Measurements from ENCODE around the gene EPS8L2.

EPS8L2 gene

DNA sequence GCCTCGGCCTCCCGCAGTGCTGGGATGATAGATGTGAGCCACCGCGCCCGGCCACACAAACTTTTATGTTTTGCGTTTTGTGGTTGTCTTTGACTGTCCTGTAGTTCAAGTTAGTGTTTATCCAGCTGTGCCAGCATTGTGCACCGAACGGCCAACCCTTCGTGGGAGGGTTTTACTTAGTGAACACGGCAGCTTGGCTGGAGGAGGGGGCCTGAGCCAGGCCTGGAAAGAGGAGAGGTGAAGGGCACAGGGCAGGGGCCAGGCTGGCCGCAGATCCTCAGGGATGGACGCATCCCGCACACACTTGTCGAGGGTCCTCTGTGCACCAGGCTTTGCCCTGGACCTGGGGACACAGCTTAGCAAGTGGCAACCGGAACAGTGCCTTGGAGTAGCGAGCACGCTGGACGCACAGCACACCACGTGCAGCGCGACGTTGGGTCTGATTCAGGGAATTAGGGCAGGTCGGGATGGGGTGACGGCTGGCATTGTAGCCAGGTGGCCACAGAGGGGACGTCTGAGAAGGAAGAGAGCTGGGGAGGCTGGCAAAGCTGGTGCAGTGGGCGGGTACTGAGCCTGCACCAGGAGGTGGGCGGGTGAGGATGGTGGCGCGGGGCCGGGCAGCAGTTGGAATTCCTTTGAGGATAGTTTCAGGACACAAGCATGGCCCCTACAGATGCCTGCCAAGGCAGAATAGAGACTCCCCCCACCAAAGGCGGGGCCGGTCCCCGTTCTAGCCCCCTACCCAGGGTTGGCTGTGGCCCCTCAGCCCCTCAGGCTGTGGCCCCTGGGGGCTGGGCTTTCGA, 13.4 kb downstream of the EPS8L2 start:
- H3K27ac ChIP-seq, result no peak overlapping the region
- H3K36me3 ChIP-seq (ENCODE audit: insufficient read depth, low read length), result no peaks in the 10 kb centered on the region
- no peaks in the 10 kb centered on the region for H3K9me3 ChIP-seq (ENCODE audit: low read depth, low read length)
- TF ChIP-seq POLR2AphosphoS5 (IDR thresholded peaks at IDR 0.05; ENCODE audit: borderline replicate concordance, low read depth, low read length) (no peak), EZH2 (IDR thresholded peaks at IDR 0.05) (no peak), FOXP2 (optimal IDR thresholded peaks at IDR 0.05; ENCODE audit: control extremely low read depth, extremely low read length, insufficient read depth) (no peak)
- no peak for DNase-seq (ENCODE audit: low read depth, low spot score)
- H3K4me3 ChIP-seq, result no peak overlapping the region
- H3K9ac ChIP-seq (ENCODE audit: insufficient read length), result no peak overlapping the region

DNA sequence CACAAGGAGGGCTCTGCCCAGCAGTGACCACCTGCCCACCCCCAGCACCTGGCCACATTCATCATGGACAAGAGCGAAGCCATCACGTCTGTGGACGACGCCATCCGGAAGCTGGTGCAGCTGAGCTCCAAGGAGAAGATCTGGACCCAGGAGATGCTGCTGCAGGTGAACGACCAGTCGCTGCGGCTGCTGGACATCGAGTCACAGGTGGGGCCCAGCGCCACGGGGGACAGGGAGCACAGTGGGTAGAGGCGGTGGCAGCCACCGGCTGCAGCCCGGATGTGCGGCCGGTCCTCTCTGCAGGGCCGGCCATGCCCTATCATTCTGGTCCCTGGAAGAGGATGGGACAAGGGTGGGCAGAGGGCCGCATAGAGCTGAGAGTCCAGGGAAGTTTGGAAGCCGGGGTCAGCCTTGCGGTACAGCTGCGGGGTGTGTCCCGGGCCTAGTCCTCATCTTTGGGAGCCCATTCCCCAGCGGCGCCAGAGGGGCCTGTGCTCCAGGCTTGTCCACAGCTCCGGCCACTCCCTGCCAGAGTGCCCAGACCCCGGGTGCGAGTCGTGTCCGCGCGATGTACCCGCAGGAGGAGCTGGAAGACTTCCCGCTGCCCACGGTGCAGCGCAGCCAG, 14.1 kb downstream of the EPS8L2 start:
- no peak overlapping the region for H3K27ac ChIP-seq
- DNase-seq (ENCODE audit: low read depth, low spot score), result no peak
- no peaks in the 10 kb centered on the region for H3K9me3 ChIP-seq (ENCODE audit: low read depth, low read length)
- H3K9ac ChIP-seq (ENCODE audit: insufficient read length), result no peak overlapping the region
- peak overlapping the region; percentile 72 for H3K4me3 ChIP-seq
- TF ChIP-seq EZH2 (IDR thresholded peaks at IDR 0.05), result no peak
- no peak for TF ChIP-seq POLR2AphosphoS5 (IDR thresholded peaks at IDR 0.05; ENCODE audit: borderline replicate concordance, low read depth, low read length)
- TF ChIP-seq FOXP2 (optimal IDR thresholded peaks at IDR 0.05; ENCODE audit: control extremely low read depth, extremely low read length, insufficient read depth), result no peak
- H3K36me3 ChIP-seq (ENCODE audit: insufficient read depth, low read length), result no peaks in the 10 kb centered on the region

DNA sequence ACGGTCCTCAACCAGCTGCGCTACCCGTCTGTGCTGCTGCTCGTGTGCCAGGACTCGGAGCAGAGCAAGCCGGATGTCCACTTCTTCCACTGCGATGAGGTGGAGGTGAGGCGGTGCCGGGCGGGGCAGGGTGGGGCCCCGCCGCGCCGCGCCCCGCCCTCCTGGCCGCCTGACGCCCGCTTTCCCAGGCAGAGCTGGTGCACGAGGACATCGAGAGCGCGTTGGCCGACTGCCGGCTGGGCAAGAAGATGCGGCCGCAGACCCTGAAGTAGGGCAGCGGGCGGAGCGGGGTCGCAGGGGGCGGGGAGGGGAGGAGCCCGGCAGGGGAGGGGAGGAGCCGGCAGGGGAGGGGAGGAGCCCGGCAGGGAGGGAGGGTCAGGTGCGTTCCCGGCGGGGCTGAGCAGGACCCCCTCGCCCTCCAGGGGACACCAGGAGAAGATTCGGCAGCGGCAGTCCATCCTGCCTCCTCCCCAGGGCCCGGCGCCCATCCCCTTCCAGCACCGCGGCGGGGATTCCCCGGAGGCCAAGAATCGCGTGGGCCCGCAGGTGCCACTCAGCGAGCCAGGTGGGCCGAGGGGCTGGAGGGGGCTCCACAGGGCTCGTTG, 14.7 kb downstream of the EPS8L2 start:
- no peak for TF ChIP-seq FOXP2 (optimal IDR thresholded peaks at IDR 0.05; ENCODE audit: control extremely low read depth, extremely low read length, insufficient read depth)
- no peak for TF ChIP-seq EZH2 (IDR thresholded peaks at IDR 0.05)
- TF ChIP-seq POLR2AphosphoS5 (IDR thresholded peaks at IDR 0.05; ENCODE audit: borderline replicate concordance, low read depth, low read length), result no peak
- Histone ChIP-seq H3K27ac (no peak overlapping the region), H3K9ac (ENCODE audit: insufficient read length) (no peak overlapping the region), H3K36me3 (ENCODE audit: insufficient read depth, low read length) (no peaks in the 10 kb centered on the region), H3K9me3 (ENCODE audit: low read depth, low read length) (no peaks in the 10 kb centered on the region), H3K4me3 (peak overlapping the region; percentile 72)
- DNase-seq (ENCODE audit: low read depth, low spot score), result no peak

DNA sequence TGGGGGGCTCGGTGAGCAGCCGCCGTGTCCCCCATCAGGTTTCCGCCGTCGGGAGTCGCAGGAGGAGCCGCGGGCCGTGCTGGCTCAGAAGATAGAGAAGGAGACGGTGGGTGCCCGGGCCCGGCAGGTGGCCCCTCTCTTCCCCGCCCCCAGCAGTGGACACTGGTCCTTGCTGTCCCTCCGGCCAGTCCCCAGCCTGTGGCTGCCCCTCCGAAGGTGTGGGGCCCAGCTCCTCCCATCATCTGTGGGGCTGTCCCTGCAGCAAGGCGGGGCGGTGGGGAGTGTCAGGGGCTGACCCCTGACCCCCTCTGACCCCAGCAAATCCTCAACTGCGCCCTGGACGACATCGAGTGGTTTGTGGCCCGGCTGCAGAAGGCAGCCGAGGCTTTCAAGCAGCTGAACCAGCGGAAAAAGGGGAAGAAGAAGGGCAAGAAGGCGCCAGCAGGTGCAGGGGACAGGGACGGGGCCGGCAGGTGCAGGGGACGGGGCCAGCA, 15.3 kb downstream of the EPS8L2 start:
- Histone ChIP-seq H3K27ac (no peak overlapping the region), H3K9me3 (ENCODE audit: low read depth, low read length) (no peaks in the 10 kb centered on the region), H3K9ac (ENCODE audit: insufficient read length) (no peak overlapping the region), H3K4me3 (peak overlapping the region; percentile 33; the same call in 1 of the 2 replicates), H3K36me3 (ENCODE audit: insufficient read depth, low read length) (no peaks in the 10 kb centered on the region)
- DNase-seq (ENCODE audit: low read depth, low spot score), result no peak
- TF ChIP-seq EZH2 (IDR thresholded peaks at IDR 0.05), result no peak
- TF ChIP-seq FOXP2 (optimal IDR thresholded peaks at IDR 0.05; ENCODE audit: control extremely low read depth, extremely low read length, insufficient read depth), result no peak
- no peak for TF ChIP-seq POLR2AphosphoS5 (IDR thresholded peaks at IDR 0.05; ENCODE audit: borderline replicate concordance, low read depth, low read length)

DNA sequence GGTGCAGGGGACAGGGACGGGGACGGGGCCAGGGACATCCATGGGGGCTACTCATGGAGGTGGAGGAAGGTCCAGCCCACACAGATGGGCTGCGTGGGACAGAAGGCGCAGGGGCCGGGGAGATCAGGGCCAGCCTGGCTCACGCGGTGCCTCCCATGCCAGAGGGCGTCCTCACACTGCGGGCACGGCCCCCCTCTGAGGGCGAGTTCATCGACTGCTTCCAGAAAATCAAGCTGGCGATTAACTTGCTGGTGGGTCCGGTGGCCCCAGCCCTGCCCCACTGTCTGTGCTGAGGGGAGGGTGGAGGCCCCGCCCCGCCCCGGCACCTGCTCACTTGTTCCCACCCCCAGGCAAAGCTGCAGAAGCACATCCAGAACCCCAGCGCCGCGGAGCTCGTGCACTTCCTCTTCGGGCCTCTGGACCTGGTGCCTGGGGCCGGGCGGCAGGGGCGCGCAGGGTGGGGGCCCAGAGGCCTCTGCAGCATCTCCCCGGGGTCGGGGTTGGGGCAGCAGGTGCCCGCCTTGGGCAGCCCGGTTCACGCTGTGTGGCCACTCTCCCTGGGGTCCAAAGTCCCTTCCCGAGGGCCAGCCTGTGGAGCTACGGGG, 15.8 kb downstream of the EPS8L2 start:
- H3K9me3 ChIP-seq (ENCODE audit: low read depth, low read length), result no peaks in the 10 kb centered on the region
- H3K9ac ChIP-seq (ENCODE audit: insufficient read length), result no peak overlapping the region
- H3K27ac ChIP-seq, result no peak overlapping the region
- no peak overlapping the region for H3K4me3 ChIP-seq
- no peaks in the 10 kb centered on the region for H3K36me3 ChIP-seq (ENCODE audit: insufficient read depth, low read length)
- DNase-seq (ENCODE audit: low read depth, low spot score), result no peak
- TF ChIP-seq FOXP2 (optimal IDR thresholded peaks at IDR 0.05; ENCODE audit: control extremely low read depth, extremely low read length, insufficient read depth), result no peak
- TF ChIP-seq EZH2 (IDR thresholded peaks at IDR 0.05), result no peak
- no peak for TF ChIP-seq POLR2AphosphoS5 (IDR thresholded peaks at IDR 0.05; ENCODE audit: borderline replicate concordance, low read depth, low read length)

DNA sequence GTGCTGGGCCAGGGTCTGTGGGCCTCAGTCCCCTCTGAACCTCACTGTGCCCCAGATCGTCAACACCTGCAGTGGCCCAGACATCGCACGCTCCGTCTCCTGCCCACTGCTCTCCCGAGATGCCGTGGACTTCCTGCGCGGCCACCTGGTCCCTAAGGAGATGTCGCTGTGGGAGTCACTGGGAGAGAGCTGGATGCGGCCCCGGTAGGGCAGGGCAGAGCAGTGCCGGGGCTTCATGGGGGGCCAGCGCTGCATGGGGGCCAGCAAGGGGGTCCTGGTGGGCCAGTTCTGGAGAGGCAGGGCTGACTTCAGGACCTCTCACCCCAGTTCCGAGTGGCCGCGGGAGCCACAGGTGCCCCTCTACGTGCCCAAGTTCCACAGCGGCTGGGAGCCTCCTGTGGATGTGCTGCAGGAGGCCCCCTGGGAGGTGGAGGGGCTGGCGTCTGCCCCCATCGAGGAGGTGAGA, 16.3 kb downstream of the EPS8L2 start:
- DNase-seq (ENCODE audit: low read depth, low spot score), result no peak
- Histone ChIP-seq H3K4me3 (no peak overlapping the region), H3K9ac (ENCODE audit: insufficient read length) (no peak overlapping the region), H3K9me3 (ENCODE audit: low read depth, low read length) (no peaks in the 10 kb centered on the region), H3K36me3 (ENCODE audit: insufficient read depth, low read length) (no peaks in the 10 kb centered on the region), H3K27ac (no peak overlapping the region)
- no peak for TF ChIP-seq POLR2AphosphoS5 (IDR thresholded peaks at IDR 0.05; ENCODE audit: borderline replicate concordance, low read depth, low read length)
- no peak for TF ChIP-seq FOXP2 (optimal IDR thresholded peaks at IDR 0.05; ENCODE audit: control extremely low read depth, extremely low read length, insufficient read depth)
- no peak for TF ChIP-seq EZH2 (IDR thresholded peaks at IDR 0.05)

DNA sequence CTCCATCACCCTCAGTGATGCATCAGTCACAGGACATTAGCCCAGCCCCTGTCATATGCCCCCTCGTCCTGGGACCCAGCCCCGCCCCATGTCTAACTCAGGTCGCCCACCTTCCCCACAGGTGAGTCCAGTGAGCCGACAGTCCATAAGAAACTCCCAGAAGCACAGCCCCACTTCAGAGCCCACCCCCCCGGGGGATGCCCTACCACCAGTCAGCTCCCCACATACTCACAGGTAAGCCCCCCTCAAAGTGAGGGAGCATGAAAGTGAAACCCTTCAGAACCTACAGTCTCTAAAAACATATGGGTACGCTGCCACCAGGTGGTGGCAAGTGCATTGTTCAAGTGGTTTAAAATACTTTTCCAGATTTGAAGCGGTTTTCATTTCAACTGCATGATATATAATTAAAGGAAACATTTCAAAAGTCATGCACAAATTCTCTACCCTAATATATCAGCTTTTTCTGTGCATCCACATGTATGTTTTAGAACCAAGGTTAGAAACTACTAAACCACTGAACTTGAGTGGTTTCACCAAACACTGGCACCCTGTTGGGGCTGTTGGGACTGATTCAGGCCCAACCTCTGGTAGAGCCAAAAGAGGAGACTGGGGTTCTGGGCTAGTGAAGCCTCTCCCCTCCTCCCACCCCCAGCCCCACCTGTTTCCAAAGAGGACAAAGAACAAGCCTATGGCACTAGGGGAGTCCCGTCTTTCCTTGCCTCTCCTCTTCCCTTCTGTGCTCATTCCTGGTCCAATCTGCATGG, 17.3 kb downstream of the EPS8L2 start:
- Histone ChIP-seq H3K4me3 (no peak overlapping the region), H3K27ac (no peak overlapping the region), H3K9ac (ENCODE audit: insufficient read length) (no peak overlapping the region), H3K9me3 (ENCODE audit: low read depth, low read length) (no peaks in the 10 kb centered on the region), H3K36me3 (ENCODE audit: insufficient read depth, low read length) (no peaks in the 10 kb centered on the region)
- no peak for DNase-seq (ENCODE audit: low read depth, low spot score)
- no peak for TF ChIP-seq FOXP2 (optimal IDR thresholded peaks at IDR 0.05; ENCODE audit: control extremely low read depth, extremely low read length, insufficient read depth)
- no peak for TF ChIP-seq EZH2 (IDR thresholded peaks at IDR 0.05)
- no peak for TF ChIP-seq POLR2AphosphoS5 (IDR thresholded peaks at IDR 0.05; ENCODE audit: borderline replicate concordance, low read depth, low read length)
